Stimulated activated CD8-positive, alpha-beta memory T cell treated with anti-CD3 and anti-CD28 coated beads, Interleukin-2, amount 100 ng/mL, for 48 hours (primary cell): Measurements from ENCODE around the gene PTCD2.
"Not testable (repeated sequence)": the region's sequence is repeated elsewhere in the genome, so short reads cannot be mapped to it uniquely, and the experiment has no call there.

Experiments used
- DNase-seq, 2 donors: peaks; one replicate each; pipeline ENCODE4 v3.0.0-alpha.2; 2020; ENCODE audit warnings: low read depth in 2 of 2

Gene PTCD2

GRCh38 chr5:72379936-72380335, 59.8 kb downstream of the PTCD2 start:
- DNase-seq, result no peak

DNA sequence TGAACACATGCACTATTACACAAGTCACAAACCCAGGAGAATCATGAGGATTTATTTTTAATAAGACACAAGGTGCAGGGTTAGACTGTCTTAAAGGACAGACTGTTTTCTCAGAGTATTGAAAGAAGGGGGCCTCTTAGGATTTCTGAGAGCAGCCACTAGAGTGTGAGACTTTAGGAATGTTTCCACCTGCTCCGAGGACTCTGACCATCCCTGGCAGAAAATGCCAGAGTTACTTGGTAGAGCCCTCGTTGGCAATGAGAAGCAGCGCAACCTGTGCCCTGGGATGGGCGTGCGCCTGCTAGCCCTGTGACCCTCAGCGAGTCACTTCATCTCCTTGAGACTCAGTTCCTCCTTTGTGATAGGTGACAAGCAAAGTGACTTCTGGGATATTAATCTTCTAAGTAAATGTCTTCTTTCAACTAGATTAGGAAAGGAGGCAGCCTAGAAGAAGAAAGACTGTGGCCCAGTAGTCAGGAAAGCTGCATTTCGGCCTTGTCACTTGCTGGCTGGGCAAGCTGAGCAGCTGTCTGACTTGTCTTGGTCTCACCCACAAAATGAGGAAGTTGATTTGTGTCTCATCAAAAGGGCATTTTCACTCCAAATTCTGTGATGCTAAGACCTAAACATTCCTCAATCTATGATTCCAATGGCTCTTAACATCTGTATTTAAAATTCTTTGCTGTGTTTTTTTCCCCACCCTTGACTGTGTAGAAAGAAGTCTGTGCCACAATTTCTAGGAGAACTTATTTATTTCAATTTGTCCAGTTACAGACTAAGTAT, 60.5 kb downstream of the PTCD2 start:
- DNase-seq, result no peak

- no peak for DNase-seq
These were observed 63.1 kb downstream of the PTCD2 start for GRCh38 chr5:72383280-72383679.

- no peak for DNase-seq
These were observed 63.6 kb downstream of the PTCD2 start for GRCh38 chr5:72383726-72384125.

GRCh38 chr5:72386639-72387038, 66.5 kb downstream of the PTCD2 start:
- no peak for DNase-seq

DNA sequence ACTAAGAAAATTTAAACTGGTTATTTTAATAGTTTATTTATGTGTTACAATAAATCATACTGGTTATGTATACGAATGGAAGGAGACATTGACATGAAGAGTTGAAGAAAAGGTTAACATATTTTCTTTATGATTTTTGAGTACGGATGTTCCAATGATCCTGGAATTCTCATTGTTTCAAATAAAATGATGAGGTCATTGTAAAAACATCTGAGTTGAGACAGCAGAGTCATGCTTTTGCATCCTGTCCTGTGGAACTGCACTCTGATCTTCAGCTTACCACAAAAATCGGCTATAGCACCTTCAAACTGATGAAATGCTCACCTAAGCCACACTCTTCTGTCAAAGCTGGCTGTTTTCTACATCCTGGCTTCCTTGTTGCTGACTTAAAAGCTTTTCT, 67.8 kb downstream of the PTCD2 start:
- DNase-seq, result no peak

DNA sequence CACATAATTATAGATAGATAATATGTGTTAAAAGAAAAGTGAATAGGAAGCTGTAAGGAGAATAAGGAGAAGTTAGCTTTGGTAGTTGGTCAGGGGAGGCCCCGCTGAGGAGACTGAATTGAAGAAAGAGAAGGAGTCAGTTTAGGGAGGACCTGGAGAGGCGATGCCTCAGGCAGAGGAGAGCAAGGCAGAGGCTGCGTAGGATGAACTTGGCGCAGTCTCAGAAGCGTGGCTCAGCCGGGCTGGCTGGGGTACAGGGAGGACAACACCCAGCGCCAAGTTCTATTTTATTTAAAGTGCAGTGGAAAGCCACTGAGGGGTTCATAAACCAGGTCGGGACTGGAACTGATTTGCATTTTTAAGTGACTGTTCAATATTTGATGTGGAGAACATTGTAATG, 68.5 kb downstream of the PTCD2 start:
- no peak for DNase-seq

DNA sequence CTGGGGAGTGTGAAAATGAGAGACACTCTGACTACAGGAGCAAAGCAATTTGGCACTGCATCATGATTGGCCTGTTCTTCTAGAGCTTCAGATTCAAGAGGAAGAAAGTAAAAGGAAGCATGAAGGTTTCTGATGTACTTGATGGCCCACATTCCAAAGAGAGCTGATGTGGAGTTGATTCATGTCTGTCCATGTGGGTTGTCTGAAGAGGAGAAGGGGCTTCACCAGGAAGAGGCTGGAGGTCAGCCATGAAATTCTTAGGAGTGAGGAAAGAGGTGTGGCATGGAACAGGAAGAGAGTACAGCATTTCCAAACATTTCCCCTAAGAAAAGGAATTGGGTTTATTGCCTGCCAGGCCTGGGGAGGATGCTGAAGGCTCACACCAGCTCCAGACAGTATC, 70.7 kb downstream of the PTCD2 start:
- no peak for DNase-seq

DNA sequence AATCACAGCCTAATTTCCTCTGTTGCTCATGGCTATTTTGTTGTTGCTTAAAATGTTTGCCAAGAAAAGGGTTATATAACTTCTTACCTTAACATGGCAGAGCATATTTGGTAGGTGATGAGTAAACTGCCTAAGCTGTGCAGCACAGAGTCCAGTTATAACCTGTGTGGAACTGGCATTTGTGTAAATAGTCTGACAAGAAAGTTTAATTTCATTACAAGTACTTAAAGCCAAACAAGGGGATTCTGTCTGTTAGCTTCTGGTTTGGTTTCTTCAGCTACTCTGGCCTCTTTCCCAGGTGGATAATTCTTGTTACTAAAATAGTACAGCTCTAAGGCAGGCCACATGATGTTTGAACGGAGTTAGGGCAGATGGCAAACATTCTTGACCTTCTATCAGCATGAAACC, 72.2 kb downstream of the PTCD2 start:
- no peak for DNase-seq

- DNase-seq, result no peak
These were observed 72.9 kb downstream of the PTCD2 start for GRCh38 chr5:72393052-72393451.

- DNase-seq, result no peak
These were observed 74.5 kb downstream of the PTCD2 start for GRCh38 chr5:72394688-72395087.

- no peak for DNase-seq
These were observed 77.7 kb downstream of the PTCD2 start for GRCh38 chr5:72397836-72398235.

- no peak for DNase-seq
These were observed 80.8 kb downstream of the PTCD2 start for GRCh38 chr5:72400950-72401349.

DNA sequence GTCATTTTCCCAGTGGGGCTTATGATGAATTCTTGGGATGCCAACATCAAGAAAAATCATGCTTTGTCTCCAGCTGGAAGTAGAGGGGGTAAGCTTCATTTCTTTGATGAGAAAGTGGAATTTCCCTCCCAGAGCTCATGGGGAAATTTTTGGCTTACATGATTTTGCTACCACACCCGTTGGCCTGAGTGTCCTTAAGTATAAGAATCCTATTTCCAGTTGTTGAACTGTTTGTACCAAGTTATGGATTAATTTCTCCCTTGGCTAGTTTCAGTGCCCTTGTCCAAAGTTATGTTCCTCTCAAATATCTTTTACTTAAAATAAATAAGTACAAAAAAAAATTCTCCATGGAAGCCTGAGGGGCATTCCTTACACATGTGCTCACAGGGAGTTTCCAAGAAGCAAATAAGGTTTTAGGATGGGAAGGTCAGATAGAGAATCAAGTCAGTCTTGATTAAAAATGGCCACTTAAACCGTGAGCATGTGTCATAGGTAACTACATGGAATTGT, 82.3 kb downstream of the PTCD2 start:
- DNase-seq, result no peak

DNA sequence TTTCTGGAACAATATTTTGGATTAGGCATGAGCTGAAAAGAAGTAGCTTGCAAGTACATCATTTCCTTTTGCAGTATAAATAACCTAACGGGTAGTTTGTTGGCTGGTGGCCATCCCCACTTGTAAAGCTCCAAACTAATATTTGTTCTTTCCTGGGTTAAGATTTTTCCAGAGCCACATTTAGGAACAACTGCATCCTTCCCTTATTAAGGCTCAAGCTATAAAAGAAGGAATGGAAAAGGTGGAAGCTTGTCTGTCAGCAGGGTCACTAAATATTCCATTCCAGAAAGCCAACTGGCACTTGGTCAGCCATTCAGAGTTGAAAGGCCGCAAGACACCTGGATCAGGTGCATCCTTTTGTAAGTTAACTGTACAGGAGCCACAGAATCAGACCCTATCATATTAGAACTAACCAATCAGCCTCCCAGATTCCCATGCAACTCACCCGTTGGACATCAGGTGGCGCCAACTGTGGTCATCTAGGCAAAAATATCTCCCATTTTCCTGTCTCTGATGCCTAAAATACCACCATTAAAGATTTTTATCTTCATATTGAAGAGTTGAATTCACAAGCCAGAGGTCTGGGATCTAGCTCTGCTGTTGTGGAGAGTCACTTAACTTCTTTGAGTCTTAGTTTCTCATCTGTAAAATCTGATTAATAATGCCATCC, 82.9 kb downstream of the PTCD2 start:
- no peak for DNase-seq

DNA sequence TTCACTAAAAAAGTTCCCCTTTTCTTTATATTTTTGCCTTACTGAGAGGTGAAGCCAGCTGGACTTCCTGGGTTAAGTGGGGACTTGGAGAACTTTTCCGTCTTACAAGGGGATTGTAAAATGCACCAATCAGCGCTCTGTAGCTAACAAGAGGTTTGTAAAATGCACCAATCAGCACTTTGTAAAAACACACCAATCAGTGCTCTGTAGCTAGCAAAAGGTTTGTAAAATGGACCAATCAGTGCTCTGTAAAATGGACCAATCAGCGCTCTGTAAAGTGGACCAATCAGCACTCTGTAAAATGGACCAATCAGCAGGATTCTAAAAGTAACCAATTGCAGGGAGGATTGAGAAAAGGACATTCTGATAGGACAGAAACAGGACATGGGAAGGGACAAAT, 84.6 kb downstream of the PTCD2 start:
- DNase-seq, result not testable (repeated sequence)

GRCh38 chr5:72407078-72407477, 86.9 kb downstream of the PTCD2 start:
- DNase-seq, result no peak

GRCh38 chr5:72407541-72407940, 87.4 kb downstream of the PTCD2 start:
- no peak for DNase-seq

- DNase-seq, result no peak
These were observed 88.0 kb downstream of the PTCD2 start for GRCh38 chr5:72408127-72408526.

- DNase-seq, result no peak
These were observed 88.4 kb downstream of the PTCD2 start for GRCh38 chr5:72408603-72409002.

- DNase-seq, result no peak
These were observed 90.6 kb downstream of the PTCD2 start for GRCh38 chr5:72410688-72411295.

- DNase-seq, result no peak
These were observed 92.3 kb downstream of the PTCD2 start for GRCh38 chr5:72412283-72413055.
